Measurements from ENCODE around the gene MYH11. TPM values are rescaled to one million over a fixed set of nuclear protein-coding genes. Genes with fewer than 3 reads are reported as not detected.

Gene MYH11
- total RNA-seq, 1 donor from 2014 or later: 0.10 TPM

DNA sequence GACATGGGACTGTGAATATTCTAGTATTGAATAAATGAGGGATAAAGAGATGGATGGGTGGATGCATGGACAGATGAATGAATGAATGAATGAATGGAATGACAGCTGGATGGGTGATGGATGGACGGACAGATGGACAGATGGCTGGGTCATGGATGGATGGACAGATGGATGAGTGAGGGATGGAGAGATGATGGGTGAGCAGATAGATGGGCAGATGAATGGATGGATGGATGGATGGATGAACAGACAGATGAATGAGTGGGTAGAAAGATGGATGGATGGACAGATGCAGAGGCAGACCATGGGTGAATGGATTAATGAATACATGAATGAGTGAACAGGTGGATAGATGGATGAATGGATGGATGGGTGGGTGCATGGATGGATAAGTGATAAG lies 96.7 kb downstream of the MYH11 start:
- Mint-ChIP-seq H3K27me3 (ENCODE audit: unreplicated experiment) (peaks cover 2% of the 10 kb centered on the region), H3K4me1 (ENCODE audit: low read depth, unreplicated experiment) (peaks cover 6% of the 10 kb centered on the region), H3K36me3 (ENCODE audit: unreplicated experiment) (no peaks in the 10 kb centered on the region), H3K27ac (ENCODE audit: unreplicated experiment) (no peak overlapping the region), H3K4me3 (ENCODE audit: unreplicated experiment) (no peak overlapping the region), H3K9me3 (ENCODE audit: unreplicated experiment) (no peaks in the 10 kb centered on the region)
- DNase-seq: no peak
- TF ChIP-seq, protein P1, sequence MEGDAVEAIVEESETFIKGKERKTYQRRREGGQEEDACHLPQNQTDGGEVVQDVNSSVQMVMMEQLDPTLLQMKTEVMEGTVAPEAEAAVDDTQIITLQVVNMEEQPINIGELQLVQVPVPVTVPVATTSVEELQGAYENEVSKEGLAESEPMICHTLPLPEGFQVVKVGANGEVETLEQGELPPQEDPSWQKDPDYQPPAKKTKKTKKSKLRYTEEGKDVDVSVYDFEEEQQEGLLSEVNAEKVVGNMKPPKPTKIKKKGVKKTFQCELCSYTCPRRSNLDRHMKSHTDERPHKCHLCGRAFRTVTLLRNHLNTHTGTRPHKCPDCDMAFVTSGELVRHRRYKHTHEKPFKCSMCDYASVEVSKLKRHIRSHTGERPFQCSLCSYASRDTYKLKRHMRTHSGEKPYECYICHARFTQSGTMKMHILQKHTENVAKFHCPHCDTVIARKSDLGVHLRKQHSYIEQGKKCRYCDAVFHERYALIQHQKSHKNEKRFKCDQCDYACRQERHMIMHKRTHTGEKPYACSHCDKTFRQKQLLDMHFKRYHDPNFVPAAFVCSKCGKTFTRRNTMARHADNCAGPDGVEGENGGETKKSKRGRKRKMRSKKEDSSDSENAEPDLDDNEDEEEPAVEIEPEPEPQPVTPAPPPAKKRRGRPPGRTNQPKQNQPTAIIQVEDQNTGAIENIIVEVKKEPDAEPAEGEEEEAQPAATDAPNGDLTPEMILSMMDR (IDR thresholded peaks at IDR 0.05; ENCODE audit: partially characterized antibody, unreplicated experiment): no peak

GRCh38 chr16:15759070-15759469 lies 97.8 kb downstream of the MYH11 start:
- TF ChIP-seq, protein P1 (IDR thresholded peaks at IDR 0.05; ENCODE audit: partially characterized antibody, unreplicated experiment): no peak
- H3K4me1 Mint-ChIP-seq (ENCODE audit: low read depth, unreplicated experiment): peaks cover 6% of the 10 kb centered on the region
- no peak overlapping the region for H3K4me3 Mint-ChIP-seq (ENCODE audit: unreplicated experiment)
- no peak for DNase-seq
- no peaks in the 10 kb centered on the region for H3K36me3 Mint-ChIP-seq (ENCODE audit: unreplicated experiment)
- H3K27me3 Mint-ChIP-seq (ENCODE audit: unreplicated experiment): peaks cover 2% of the 10 kb centered on the region
- no peak overlapping the region for H3K27ac Mint-ChIP-seq (ENCODE audit: unreplicated experiment)
- no peaks in the 10 kb centered on the region for H3K9me3 Mint-ChIP-seq (ENCODE audit: unreplicated experiment)

GRCh38 chr16:15757630-15758251 lies 99.1 kb downstream of the MYH11 start:
- no peak for DNase-seq
- Mint-ChIP-seq H3K4me3 (ENCODE audit: unreplicated experiment) (no peak overlapping the region), H3K9me3 (ENCODE audit: unreplicated experiment) (no peaks in the 10 kb centered on the region), H3K36me3 (ENCODE audit: unreplicated experiment) (no peaks in the 10 kb centered on the region), H3K4me1 (ENCODE audit: low read depth, unreplicated experiment) (peaks cover 6% of the 10 kb centered on the region), H3K27ac (ENCODE audit: unreplicated experiment) (no peak overlapping the region), H3K27me3 (ENCODE audit: unreplicated experiment) (peaks cover 2% of the 10 kb centered on the region)
- TF ChIP-seq, protein P1 (IDR thresholded peaks at IDR 0.05; ENCODE audit: partially characterized antibody, unreplicated experiment): no peak

GRCh38 chr16:15757077-15757386 lies 99.8 kb downstream of the MYH11 start:
- H3K36me3 Mint-ChIP-seq (ENCODE audit: unreplicated experiment): no peaks in the 10 kb centered on the region
- H3K27me3 Mint-ChIP-seq (ENCODE audit: unreplicated experiment): peaks cover 2% of the 10 kb centered on the region
- no peaks in the 10 kb centered on the region for H3K9me3 Mint-ChIP-seq (ENCODE audit: unreplicated experiment)
- H3K4me1 Mint-ChIP-seq (ENCODE audit: low read depth, unreplicated experiment): peaks cover 6% of the 10 kb centered on the region
- H3K27ac Mint-ChIP-seq (ENCODE audit: unreplicated experiment): no peak overlapping the region
- no peak overlapping the region for H3K4me3 Mint-ChIP-seq (ENCODE audit: unreplicated experiment)
- TF ChIP-seq, protein P1 (IDR thresholded peaks at IDR 0.05; ENCODE audit: partially characterized antibody, unreplicated experiment): no peak
- no peak for DNase-seq

DNA sequence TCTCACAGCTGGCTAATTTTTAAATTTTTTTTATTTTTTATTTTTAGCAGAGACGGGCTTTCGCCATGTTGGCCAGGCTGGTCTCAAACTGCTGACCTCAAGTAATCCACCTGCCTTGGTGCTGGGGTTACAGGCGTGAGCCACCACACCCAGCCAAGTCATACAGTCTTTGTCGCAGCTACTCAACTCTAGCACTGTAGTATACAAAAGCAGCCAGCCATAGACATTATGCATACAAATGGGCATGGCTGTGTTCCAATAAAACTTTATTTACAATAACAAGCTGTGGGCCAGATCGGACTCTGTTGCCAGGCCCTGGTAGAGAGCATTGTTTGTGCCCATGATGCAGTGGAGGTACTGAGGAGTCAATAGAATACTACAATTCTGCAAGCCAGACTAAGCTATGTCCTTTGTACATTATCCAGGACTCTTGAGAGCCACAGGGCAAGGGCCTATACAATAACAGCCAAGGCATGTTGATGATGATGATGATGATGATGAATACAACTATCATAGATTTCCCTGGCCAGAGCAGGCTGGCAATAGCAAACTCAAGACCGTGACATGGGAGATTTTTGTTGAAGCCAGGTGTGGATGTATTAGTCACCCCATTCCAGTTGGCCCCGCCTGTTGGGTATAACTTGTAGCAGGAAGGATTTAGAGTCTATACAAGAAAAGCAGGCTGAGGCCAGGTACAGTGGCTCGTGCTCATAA lies 101.8 kb downstream of the MYH11 start:
- Mint-ChIP-seq H3K27ac (ENCODE audit: unreplicated experiment) (no peak overlapping the region), H3K4me3 (ENCODE audit: unreplicated experiment) (no peak overlapping the region), H3K27me3 (ENCODE audit: unreplicated experiment) (no peaks in the 10 kb centered on the region), H3K9me3 (ENCODE audit: unreplicated experiment) (no peaks in the 10 kb centered on the region), H3K4me1 (ENCODE audit: low read depth, unreplicated experiment) (peaks cover 6% of the 10 kb centered on the region), H3K36me3 (ENCODE audit: unreplicated experiment) (no peaks in the 10 kb centered on the region)
- DNase-seq: no peak
- TF ChIP-seq, protein P1 (IDR thresholded peaks at IDR 0.05; ENCODE audit: partially characterized antibody, unreplicated experiment): no peak
